GM18502 (cell line): ENCODE data around the gene GFI1B.
A peak's percentile ranks its signal among the peaks of the same experiment; 100 is the strongest.

Experiments used
- ATAC-seq: cut with Tn5 transposase; IDR thresholded peaks from one replicate; pipeline ENCODE4 v1.9.1; 2021; ENCODE audit warnings: mild to moderate bottlenecking; ENCODE audit not compliant: unreplicated experiment, poor library complexity

Gene GFI1B

DNA sequence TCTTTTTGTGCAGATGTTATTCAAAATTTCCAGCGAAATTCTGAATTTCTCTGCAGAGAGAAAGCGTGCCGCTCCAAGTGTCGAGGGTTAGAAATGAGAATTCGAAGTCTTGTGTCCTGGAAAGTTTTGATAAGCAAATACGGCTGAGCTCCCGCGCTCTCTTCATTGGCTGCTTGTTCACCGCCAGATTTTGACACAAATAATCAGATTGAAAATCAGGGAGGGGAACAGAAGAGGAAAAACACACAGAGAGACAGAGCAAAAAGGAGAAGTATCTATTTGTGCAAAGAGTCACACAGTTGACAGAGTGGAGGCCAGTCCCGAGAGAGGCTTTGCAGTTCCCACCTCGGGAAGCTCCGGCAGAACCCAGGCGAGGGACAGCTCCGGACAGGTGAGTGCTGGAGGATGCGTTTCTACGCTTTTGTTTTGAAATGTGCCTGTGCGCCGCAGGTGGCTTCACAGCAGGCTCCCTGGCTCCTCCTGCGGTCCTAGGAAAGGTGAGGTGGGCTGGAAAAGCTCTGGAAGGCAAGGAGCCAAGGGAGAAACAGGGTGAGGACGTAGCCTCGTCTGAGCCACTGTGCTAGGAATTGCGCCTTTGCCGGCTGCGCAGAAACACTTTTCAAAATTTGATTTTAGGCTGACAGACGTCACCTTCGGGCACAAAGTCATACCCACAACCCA is at the start of gene GFI1B:
Gene GFI1B (plus strand): TSS at position 244 of the 681 bp plus-strand sequence. CDS start 7,985 bp downstream, outside the sequence.
- ATAC-seq = no peak

DNA sequence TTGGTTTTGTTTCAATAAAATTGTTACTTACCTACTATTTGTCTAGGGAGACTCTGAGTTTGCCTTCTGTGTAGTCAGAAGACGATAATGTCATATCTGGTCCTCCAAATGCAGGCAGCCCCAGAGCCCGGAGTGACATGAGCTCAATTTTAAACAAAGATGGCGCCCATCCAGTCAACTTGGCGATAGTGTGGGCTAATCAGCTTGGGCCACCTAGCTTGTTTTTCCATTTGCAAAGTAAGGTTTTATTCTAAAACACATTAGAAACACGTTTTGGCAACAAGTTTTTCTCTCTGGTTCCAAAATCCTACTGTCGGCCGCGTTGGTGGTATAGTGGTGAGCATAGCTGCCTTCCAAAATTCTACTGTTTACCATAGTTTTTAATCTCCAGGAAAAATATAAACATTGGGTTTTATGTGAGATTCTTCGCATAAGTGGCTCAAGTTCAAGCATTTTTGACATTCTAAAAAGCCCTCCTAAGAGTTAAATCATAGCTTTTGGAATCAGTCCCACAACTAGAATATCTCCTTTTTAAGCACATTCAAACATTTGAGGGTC is 47.2 kb upstream of the GFI1B start:
- no peak for ATAC-seq

- ATAC-seq = no peak
Measured at GRCh38 chr9:132935026-132935425, 43.5 kb upstream of the GFI1B start.

GRCh38 chr9:132937463-132937901 is 41.0 kb upstream of the GFI1B start:
- no peak for ATAC-seq

GRCh38 chr9:132939169-132939568 is 39.3 kb upstream of the GFI1B start:
- ATAC-seq = no peak

DNA sequence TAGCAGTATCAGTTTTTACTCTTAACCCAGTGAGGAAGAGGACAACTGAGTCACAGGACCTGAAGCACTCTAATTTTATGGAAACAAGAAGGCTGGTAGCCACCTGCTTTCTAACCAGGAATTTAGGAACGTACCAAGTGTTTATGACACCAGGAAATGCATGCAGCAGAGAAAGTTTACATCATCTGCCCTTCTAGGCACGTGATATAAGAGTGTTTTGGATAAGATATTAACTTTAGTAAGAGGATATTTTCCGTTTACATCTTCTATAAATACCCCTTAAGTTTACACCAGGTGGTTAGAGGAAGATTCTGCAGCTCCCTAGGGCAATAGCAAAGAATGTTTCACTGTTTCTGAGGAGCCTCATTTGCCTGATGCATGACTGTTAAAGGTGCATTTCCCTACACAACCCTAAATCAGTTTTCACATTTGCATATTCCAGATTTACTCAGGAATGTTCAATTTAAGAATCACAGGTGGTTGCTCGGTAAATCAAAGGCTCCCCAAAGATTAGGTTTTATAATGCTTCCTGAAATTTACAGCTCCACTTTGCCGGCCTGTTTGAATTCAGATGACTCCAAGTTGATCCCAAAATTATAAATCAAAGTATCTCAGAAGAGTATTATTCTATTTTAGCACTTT is 35.8 kb upstream of the GFI1B start:
- no peak for ATAC-seq

DNA sequence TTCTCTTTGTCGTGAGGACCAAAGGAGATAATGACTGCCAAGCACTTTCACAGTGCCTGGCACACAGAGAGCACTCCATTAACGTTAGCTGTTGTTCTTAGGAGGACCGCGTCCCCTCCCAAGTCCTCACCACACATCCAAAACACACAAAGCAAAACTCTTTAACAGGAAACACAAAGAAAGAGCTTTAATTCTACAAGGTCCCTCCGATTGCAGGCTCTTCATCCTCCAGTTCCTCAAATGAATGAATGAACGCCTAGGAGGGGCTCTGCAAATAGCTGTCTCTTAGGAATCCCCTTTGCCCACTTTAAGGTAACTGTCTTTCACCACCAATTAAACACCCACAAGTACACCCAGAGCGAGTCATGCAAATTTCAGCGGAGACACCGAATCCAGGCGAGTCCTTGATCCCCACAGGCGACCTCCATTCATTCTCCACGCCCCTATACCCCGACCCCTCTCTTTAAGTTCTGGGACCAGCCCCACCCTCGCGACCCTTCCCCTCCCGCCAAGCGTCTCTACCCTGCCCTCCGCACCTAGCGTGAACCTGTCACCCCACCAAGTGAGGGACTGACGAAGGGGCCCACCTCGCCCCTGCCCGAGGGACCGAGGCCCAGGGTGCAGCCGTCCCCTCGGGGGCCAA is 34.7 kb upstream of the GFI1B start:
- ATAC-seq = peak; percentile 1

DNA sequence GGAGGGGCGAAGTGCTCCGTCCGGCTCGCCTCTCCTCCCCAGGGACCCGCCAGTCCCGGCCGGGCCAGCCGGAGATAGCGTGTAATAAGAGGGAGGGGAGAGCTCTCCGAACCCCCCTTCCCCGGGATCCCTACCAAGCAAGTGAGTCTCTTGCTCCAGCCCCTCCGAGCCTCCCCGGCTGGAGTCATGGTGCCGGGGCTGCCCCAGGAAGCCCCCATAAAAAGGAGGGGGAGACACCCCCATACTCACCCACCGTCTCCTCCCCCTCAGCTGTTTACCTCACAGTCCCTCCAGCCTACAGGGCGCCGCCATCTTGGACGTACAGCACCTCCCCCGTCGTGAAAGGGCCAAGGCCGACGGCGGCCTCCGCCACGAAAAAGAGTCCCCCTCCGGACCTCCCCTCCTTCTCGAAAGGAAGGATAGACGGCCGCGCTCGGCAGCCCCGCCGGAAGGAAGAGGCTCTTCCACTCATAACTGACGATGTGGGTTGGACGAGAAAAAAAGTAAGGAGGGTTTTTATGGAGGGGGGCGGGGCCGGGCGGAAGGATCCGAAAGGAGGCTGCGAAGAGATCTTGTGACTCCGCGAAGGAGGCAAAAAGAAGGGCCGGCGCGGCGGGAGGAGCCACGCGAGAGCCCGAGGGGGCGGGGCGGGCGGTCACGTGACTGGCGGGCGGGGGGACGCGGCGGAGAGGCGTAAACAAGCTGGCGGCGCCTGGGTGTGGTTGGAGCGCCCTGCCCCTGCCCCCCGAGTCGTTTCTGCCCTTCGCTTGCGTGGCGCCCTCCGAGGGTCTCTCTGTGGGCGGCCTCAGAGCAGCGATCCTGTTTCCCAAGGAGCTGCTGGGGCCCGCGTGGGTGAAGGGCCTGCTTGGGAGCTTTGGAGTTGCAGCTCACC is 34.0 kb upstream of the GFI1B start, which contains the start of gene TSC1:
Gene TSC1 (minus strand): TSS at position 323 of the 892 bp plus-strand sequence. CDS start 15,744 bp downstream, outside the sequence.
- peak; percentile 75 for ATAC-seq

DNA sequence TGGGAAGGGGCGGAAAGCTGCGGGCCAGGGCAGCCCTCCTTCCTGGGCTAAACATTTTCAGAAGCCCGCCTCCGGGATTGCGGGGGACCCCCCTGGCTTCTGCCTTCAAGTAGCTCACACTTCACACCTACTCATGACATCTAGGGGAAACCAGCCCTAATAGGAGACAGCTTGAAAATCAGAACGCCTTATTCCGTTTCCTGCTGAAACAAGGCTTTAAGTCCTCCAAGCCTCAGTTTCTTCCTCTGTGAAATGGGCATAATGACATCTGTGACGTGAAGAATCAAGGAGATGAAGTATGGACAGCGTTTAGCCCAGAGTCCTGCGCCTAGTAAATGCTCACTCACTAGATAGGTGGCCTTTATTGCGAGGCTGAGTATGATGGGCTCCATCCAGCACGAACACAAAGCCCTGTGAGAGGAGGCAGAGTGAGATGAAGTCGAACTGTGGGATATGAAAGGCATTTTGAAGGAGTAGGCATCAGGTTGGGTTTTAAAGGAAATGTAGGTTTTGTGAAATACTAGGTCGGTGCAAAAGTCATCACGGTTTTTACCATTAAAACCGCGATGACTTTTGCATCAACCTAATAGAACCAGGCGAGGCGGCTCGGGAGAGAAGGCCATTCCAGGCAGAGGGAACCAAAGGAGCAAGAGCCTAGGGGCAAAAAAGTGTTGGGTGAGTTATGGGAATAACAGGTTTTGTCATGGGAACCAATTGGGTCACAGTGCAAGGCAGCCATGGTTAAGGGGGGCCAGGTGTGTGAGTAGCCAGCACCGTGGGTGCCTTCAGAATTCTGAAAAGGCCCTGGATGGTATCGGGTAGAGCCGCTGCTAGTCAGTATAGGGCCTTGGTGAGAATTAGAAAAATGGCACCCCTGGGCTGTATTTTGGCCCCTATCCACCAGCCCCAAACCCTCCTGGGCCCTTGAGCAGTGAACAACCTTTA is 33.0 kb upstream of the GFI1B start:
- ATAC-seq = no peak

DNA sequence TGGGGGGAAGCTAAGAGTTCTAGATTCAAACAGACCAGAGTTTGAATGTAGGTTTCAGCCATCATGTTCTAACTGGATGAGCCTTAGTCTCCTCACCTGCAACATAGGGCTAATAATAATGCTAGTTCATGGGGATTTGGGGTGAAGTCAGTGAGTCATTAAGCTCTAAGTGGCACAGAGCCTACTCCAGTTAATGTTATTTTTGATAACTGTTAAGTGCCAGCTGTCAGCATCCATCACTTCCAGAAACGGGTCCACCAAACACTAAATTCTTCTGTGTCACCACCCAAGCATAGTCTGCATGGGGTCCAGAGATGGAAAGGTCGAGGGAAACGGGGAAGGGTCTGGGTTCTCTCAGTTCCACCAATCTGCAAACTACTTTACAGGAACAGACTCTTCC is 32.3 kb upstream of the GFI1B start:
- ATAC-seq = no peak

GRCh38 chr9:132946631-132947295 is 31.7 kb upstream of the GFI1B start:
- ATAC-seq = no peak

GRCh38 chr9:132947756-132948155 is 30.7 kb upstream of the GFI1B start:
- no peak for ATAC-seq

- no peak for ATAC-seq
Measured at GRCh38 chr9:132948482-132949050, 29.9 kb upstream of the GFI1B start.

DNA sequence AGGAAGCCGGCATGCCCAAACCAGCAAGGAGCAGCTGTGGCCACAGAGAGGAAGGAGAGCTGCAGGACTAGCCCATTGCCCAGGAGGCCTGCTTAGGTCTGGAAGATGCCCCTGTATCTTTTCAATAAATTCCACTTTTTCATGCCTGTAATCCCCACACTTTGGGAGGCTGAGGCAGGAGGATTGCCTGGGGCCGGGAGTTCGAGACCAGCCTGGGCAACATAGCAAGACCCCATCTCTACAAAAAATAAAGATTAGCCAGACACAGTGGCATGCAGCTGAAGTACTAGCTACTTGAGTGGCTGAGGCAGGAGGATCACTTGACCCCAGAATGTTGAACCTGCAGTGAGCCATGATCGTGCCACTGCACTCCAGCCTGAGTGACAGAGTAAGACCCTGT is 28.8 kb upstream of the GFI1B start:
- no peak for ATAC-seq

DNA sequence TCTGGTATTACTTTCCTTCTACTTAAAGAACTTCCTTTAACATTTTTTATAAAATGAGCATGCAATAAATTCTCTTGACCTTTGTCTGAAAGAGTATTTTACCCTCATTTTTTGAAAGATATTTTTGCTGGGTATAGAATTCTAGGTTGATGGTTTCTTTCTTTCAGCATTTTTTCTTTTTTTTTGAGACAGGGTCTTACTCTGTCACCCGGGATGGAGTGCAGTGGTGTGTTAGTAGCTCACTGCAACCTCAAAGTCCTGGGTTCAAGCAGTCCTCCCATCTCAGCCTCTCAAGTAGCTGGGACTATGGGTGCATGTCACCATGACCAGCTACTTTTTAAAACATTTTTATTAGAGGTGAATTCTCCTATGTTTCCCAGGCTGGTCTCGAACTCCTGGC is 23.4 kb upstream of the GFI1B start:
- no peak for ATAC-seq

- no peak for ATAC-seq
Measured at GRCh38 chr9:132955768-132956167, 22.7 kb upstream of the GFI1B start.

GRCh38 chr9:132957805-132958204 is 20.7 kb upstream of the GFI1B start:
- no peak for ATAC-seq

GRCh38 chr9:132961002-132961401 is 17.5 kb upstream of the GFI1B start:
- ATAC-seq = no peak
